OCI-LY7 (cell line): Measurements from ENCODE around the gene LPA.

Experiments
- CTCF ChIP-seq: fragments of 200-600 bp; sonication (generic); conservative IDR thresholded peaks from 2 replicates; pipeline ENCODE4 v1.5.1; 2014; ENCODE audit warnings: mild to moderate bottlenecking, antibody characterized with exemption, low read length, moderate library complexity, mixed read lengths
- EZH2phosphoT487 ChIP-seq: fragments of 200-600 bp; sonication (generic); IDR thresholded peaks from 2 replicates; pipeline ENCODE4 v1.6.1; 2018; ENCODE audit warnings: low read depth, borderline replicate concordance, mild to moderate bottlenecking, mixed run types, antibody characterized with exemption, low read length, moderate library complexity, mixed read lengths

DNA sequence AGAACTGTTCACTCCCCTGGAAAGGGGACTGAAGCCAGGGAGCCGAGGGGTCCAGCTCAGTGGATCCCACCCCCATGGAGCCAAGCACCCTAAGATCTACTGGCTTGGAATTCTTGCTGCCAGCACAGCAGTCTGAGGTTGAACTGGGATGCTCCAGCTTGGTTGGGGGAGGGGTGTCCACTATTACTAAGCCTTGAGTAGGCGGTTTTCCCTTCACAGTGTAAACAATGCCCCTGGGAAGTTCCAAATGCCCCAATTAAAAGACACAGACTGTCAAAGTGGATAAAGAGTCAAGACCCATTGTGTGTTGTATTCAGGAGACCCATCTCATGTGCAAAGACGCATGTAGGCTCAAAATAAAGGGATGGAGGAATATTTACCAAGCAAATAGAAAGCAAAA lies 150.2 kb downstream of the LPA start:
- TF ChIP-seq CTCF (no peak), EZH2phosphoT487 (no peak)
